ENCODE measurements around the gene WDR70. TPM values are rescaled to one million over a fixed set of nuclear protein-coding genes. Genes with fewer than 3 reads are reported as not detected.
"Not testable (repeated sequence)": the region's sequence is repeated elsewhere in the genome, so short reads cannot be mapped to it uniquely, and the experiment has no call there.

The WDR70 gene
- total RNA-seq, 1 experiment from 2014 or later, result 35.0 TPM

DNA sequence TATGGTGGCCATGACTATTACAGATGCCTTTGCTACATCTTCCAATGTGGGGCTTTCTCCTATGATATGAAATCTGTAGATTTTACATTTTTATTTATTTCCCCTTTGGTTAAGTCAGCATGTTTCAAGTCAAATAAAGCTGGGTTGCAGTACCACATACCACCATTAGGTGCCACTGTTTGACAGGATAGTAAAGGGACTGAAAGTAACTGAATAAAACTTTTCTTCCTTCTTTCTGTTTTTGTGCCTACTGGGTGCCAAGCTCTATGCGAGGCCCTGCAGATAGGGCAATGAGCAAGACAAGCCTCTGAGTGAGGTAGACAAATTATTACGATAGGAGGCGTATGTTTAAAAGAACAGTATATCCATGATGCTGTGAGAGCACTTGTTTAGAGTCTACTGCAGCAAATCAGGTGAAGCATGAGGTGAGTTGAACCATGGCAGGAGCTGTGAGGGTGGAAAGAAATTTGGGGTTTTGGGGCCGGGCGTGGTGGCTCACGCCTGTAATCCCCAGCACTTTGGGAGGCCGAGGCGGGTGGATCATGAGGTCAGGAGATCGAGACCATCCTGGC, 395.9 kb downstream of the WDR70 start:
- H3K4me3 Mint-ChIP-seq, result no peak overlapping the region
- no peaks in the 10 kb centered on the region for H3K4me1 Mint-ChIP-seq
- no peak overlapping the region for H3K27ac Mint-ChIP-seq
- H3K9me3 Mint-ChIP-seq, result peaks cover 18% of the 10 kb centered on the region
- ATAC-seq (no peak), DNase-seq (ENCODE audit: low spot score) (peak; percentile 67)
- TF ChIP-seq, protein P1, sequence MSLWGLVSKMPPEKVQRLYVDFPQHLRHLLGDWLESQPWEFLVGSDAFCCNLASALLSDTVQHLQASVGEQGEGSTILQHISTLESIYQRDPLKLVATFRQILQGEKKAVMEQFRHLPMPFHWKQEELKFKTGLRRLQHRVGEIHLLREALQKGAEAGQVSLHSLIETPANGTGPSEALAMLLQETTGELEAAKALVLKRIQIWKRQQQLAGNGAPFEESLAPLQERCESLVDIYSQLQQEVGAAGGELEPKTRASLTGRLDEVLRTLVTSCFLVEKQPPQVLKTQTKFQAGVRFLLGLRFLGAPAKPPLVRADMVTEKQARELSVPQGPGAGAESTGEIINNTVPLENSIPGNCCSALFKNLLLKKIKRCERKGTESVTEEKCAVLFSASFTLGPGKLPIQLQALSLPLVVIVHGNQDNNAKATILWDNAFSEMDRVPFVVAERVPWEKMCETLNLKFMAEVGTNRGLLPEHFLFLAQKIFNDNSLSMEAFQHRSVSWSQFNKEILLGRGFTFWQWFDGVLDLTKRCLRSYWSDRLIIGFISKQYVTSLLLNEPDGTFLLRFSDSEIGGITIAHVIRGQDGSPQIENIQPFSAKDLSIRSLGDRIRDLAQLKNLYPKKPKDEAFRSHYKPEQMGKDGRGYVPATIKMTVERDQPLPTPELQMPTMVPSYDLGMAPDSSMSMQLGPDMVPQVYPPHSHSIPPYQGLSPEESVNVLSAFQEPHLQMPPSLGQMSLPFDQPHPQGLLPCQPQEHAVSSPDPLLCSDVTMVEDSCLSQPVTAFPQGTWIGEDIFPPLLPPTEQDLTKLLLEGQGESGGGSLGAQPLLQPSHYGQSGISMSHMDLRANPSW (CRISPR knock-in tag; conservative IDR thresholded peaks at IDR 0.05; ENCODE audit: low read depth), result no peak
- TF ChIP-seq, protein P2, sequence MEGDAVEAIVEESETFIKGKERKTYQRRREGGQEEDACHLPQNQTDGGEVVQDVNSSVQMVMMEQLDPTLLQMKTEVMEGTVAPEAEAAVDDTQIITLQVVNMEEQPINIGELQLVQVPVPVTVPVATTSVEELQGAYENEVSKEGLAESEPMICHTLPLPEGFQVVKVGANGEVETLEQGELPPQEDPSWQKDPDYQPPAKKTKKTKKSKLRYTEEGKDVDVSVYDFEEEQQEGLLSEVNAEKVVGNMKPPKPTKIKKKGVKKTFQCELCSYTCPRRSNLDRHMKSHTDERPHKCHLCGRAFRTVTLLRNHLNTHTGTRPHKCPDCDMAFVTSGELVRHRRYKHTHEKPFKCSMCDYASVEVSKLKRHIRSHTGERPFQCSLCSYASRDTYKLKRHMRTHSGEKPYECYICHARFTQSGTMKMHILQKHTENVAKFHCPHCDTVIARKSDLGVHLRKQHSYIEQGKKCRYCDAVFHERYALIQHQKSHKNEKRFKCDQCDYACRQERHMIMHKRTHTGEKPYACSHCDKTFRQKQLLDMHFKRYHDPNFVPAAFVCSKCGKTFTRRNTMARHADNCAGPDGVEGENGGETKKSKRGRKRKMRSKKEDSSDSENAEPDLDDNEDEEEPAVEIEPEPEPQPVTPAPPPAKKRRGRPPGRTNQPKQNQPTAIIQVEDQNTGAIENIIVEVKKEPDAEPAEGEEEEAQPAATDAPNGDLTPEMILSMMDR (IDR thresholded peaks at IDR 0.05), result peak; percentile 85
- TF ChIP-seq ZNF121 (CRISPR knock-in tag; IDR thresholded peaks at IDR 0.05), result peak; percentile 50; the same call in 1 of the 2 replicates
- peaks cover 16% of the 10 kb centered on the region for H3K36me3 Mint-ChIP-seq
- ChIA-PET POLR2A (interaction anchor here (0.6 kb wide), 1 partner anchor 299 kb away, joined by 3 read pairs; no protein-coding TSS in a partner anchor), CTCF (interaction anchor here (0.7 to 3.9 kb wide), 12 partner anchors 10 to 417 kb away, joined by 3 to 26 read pairs (median 4); no protein-coding TSS in a partner anchor)
- no peaks in the 10 kb centered on the region; the same call in 1 of the 2 replicates for H3K27me3 Mint-ChIP-seq (ENCODE audit: low read depth)

DNA sequence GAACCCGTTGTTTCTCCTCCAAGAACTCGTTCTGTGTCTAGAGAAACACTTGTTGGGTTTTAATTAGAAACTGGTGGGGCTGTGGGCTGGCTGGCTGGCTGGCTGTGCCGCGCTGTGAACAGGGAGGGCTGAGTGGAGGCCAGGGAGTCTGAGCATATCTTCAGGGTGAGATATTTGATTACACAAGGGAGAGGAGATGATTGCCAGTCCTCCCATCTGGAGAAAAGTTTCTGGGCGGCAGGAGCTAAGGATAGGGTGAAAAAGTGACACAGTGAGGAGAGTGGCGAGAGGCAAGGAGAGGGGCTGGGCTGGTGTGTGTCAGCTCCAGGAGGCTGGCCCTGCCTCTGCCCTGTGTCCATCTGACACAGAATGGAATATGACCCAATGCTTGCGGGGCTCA, 397.7 kb downstream of the WDR70 start:
- TF ChIP-seq OVOL2 (CRISPR knock-in tag; IDR thresholded peaks at IDR 0.05; ENCODE audit: borderline replicate concordance), result no peak
- TF ChIP-seq NFE2L1 (CRISPR knock-in tag; IDR thresholded peaks at IDR 0.05), result no peak
- TF ChIP-seq, protein P3, sequence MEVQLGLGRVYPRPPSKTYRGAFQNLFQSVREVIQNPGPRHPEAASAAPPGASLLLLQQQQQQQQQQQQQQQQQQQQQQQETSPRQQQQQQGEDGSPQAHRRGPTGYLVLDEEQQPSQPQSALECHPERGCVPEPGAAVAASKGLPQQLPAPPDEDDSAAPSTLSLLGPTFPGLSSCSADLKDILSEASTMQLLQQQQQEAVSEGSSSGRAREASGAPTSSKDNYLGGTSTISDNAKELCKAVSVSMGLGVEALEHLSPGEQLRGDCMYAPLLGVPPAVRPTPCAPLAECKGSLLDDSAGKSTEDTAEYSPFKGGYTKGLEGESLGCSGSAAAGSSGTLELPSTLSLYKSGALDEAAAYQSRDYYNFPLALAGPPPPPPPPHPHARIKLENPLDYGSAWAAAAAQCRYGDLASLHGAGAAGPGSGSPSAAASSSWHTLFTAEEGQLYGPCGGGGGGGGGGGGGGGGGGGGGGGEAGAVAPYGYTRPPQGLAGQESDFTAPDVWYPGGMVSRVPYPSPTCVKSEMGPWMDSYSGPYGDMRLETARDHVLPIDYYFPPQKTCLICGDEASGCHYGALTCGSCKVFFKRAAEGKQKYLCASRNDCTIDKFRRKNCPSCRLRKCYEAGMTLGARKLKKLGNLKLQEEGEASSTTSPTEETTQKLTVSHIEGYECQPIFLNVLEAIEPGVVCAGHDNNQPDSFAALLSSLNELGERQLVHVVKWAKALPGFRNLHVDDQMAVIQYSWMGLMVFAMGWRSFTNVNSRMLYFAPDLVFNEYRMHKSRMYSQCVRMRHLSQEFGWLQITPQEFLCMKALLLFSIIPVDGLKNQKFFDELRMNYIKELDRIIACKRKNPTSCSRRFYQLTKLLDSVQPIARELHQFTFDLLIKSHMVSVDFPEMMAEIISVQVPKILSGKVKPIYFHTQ (CRISPR knock-in tag; IDR thresholded peaks at IDR 0.05), result no peak
- TF ChIP-seq ZNF219 (CRISPR knock-in tag; IDR thresholded peaks at IDR 0.05; ENCODE audit: borderline replicate concordance), result no peak
- no peak overlapping the region for H3K4me3 Mint-ChIP-seq
- H3K36me3 Mint-ChIP-seq, result peaks cover 16% of the 10 kb centered on the region
- CTCF ChIA-PET, result interaction anchor here (0.9 to 3.9 kb wide), 3 partner anchors 54 to 415 kb away, joined by 3 to 26 read pairs (median 5); no protein-coding TSS in a partner anchor
- H3K27ac Mint-ChIP-seq, result no peak overlapping the region
- DNase-seq (ENCODE audit: low spot score), result no peak
- ATAC-seq, result no peak
- H3K27me3 Mint-ChIP-seq (ENCODE audit: low read depth), result no peaks in the 10 kb centered on the region; the same call in 1 of the 2 replicates
- POLR2A ChIA-PET, result no interaction called here
- peaks cover 18% of the 10 kb centered on the region for H3K9me3 Mint-ChIP-seq
- no peaks in the 10 kb centered on the region for H3K4me1 Mint-ChIP-seq

DNA sequence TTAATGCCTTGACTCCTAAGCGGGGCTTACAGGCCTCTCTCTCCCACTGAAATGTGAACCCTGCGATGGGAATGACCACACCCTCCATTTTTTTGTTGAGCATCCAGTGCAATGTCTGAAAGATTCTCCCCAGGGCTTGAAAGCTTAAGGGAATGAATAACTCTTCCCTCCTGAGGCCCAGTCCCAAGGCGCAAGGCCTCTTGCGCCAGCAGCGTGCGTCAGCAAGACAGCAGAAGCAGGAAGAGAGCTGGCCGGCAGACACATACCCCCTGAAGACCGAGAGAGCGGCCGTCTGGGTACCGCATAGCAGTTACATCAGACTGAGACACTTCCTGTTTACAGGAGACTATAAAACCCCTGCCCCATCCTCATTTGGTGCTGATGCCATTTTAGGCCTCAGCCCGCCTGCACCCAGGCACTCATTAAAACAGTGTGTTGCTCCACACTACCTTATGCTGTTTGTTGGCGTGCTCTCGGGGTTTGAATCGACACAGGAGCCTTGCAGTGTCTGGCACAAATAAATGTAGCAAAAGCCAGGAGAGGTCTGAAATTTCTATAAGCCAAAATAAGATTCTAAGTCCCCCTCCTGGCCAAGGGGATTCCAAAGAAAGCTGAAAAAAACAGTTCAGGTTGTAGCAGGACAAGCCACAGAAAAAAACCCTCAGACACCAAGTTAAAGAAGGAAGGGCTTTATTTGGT, 398.5 kb downstream of the WDR70 start:
- Mint-ChIP-seq H3K36me3 (peaks cover 16% of the 10 kb centered on the region), H3K4me3 (no peak overlapping the region), H3K27ac (no peak overlapping the region), H3K27me3 (ENCODE audit: low read depth) (no peaks in the 10 kb centered on the region; the same call in 1 of the 2 replicates), H3K9me3 (peaks cover 18% of the 10 kb centered on the region), H3K4me1 (no peaks in the 10 kb centered on the region)
- ChIA-PET POLR2A (no interaction called here), CTCF (interaction anchor here (0.9 to 3.9 kb wide), 3 partner anchors 54 to 415 kb away, joined by 3 to 26 read pairs (median 5); no protein-coding TSS in a partner anchor)
- TF ChIP-seq, protein P4, sequence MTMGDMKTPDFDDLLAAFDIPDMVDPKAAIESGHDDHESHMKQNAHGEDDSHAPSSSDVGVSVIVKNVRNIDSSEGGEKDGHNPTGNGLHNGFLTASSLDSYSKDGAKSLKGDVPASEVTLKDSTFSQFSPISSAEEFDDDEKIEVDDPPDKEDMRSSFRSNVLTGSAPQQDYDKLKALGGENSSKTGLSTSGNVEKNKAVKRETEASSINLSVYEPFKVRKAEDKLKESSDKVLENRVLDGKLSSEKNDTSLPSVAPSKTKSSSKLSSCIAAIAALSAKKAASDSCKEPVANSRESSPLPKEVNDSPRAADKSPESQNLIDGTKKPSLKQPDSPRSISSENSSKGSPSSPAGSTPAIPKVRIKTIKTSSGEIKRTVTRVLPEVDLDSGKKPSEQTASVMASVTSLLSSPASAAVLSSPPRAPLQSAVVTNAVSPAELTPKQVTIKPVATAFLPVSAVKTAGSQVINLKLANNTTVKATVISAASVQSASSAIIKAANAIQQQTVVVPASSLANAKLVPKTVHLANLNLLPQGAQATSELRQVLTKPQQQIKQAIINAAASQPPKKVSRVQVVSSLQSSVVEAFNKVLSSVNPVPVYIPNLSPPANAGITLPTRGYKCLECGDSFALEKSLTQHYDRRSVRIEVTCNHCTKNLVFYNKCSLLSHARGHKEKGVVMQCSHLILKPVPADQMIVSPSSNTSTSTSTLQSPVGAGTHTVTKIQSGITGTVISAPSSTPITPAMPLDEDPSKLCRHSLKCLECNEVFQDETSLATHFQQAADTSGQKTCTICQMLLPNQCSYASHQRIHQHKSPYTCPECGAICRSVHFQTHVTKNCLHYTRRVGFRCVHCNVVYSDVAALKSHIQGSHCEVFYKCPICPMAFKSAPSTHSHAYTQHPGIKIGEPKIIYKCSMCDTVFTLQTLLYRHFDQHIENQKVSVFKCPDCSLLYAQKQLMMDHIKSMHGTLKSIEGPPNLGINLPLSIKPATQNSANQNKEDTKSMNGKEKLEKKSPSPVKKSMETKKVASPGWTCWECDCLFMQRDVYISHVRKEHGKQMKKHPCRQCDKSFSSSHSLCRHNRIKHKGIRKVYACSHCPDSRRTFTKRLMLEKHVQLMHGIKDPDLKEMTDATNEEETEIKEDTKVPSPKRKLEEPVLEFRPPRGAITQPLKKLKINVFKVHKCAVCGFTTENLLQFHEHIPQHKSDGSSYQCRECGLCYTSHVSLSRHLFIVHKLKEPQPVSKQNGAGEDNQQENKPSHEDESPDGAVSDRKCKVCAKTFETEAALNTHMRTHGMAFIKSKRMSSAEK (CRISPR knock-in tag; IDR thresholded peaks at IDR 0.05; ENCODE audit: borderline replicate concordance), result no peak
- TF ChIP-seq, protein P5, sequence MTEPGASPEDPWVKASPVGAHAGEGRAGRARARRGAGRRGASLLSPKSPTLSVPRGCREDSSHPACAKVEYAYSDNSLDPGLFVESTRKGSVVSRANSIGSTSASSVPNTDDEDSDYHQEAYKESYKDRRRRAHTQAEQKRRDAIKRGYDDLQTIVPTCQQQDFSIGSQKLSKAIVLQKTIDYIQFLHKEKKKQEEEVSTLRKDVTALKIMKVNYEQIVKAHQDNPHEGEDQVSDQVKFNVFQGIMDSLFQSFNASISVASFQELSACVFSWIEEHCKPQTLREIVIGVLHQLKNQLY (CRISPR knock-in tag; IDR thresholded peaks at IDR 0.05), result no peak
- TF ChIP-seq IRF2 (CRISPR knock-in tag; IDR thresholded peaks at IDR 0.05; ENCODE audit: borderline replicate concordance, low read depth) (no peak), ZNF219 (CRISPR knock-in tag; IDR thresholded peaks at IDR 0.05; ENCODE audit: borderline replicate concordance) (no peak)
- ATAC-seq, result no peak
- DNase-seq (ENCODE audit: low spot score), result no peak

DNA sequence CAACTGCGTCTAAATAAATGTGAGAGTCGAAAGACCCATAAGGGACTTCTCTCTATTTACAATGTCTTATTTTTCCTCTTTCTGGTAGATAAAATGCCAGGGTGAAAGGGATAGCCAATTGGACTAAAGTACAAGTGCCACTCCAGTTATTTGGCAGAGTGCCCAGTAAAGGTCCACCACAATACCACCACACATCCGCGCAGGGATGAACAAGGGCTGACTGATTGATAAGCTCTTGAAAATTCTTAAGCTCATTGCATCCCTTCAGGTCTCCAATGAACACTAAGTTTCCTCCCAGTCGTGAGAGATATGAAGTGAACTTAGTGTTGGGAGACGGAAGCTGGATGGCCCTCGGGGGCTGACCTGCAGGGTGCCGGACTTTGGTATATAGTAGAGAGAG, 402.3 kb downstream of the WDR70 start:
- H3K27ac Mint-ChIP-seq; ATAC-seq; DNase-seq (ENCODE audit: low spot score); H3K4me3 Mint-ChIP-seq; CTCF ChIA-PET; POLR2A ChIA-PET: not testable (repeated sequence)
- Mint-ChIP-seq H3K9me3 (peaks cover 19% of the 10 kb centered on the region), H3K27me3 (ENCODE audit: low read depth) (peaks cover 12% of the 10 kb centered on the region), H3K36me3 (peaks cover 14% of the 10 kb centered on the region), H3K4me1 (peaks cover 12% of the 10 kb centered on the region)

All from WTC11 (cell line).